WI38 (cell line): ENCODE measurements around the gene FUCA1.

Experiments used
- H3K4me3 ChIP-seq: 2 replicates; pipeline ENCODE4 v1.5.1; 2011; ENCODE audit warnings: low read depth, mild to moderate bottlenecking, control low read depth, low read length
- TF ChIP-seq, protein P1 (sequence below): IDR thresholded peaks from 2 replicates; pipeline ENCODE4 v1.5.1; 2012; ENCODE audit warnings: low read depth, mild to moderate bottlenecking, control low read depth, low read length

FUCA1 gene

DNA sequence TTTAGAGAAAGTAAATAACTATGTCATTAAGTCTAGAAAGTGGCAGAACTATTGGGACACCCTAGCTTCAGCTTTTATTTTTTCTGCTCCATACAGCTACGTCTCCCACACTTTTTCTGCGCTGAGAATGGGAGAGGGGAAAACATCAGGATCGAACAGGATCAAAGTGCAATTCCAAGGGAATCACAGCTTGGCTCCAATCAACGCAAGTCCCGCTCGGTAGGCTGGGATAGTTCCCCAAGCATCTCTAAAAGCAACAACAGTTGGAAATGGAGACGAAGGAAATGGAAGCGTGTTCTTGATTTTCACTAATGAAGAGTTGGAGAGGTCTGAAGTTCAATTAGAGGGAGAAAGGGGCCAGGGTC lies 43.4 kb downstream of the FUCA1 start:
- peak overlapping the region; percentile 97 for H3K4me3 ChIP-seq
- TF ChIP-seq, protein P1, sequence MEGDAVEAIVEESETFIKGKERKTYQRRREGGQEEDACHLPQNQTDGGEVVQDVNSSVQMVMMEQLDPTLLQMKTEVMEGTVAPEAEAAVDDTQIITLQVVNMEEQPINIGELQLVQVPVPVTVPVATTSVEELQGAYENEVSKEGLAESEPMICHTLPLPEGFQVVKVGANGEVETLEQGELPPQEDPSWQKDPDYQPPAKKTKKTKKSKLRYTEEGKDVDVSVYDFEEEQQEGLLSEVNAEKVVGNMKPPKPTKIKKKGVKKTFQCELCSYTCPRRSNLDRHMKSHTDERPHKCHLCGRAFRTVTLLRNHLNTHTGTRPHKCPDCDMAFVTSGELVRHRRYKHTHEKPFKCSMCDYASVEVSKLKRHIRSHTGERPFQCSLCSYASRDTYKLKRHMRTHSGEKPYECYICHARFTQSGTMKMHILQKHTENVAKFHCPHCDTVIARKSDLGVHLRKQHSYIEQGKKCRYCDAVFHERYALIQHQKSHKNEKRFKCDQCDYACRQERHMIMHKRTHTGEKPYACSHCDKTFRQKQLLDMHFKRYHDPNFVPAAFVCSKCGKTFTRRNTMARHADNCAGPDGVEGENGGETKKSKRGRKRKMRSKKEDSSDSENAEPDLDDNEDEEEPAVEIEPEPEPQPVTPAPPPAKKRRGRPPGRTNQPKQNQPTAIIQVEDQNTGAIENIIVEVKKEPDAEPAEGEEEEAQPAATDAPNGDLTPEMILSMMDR: no peak

DNA sequence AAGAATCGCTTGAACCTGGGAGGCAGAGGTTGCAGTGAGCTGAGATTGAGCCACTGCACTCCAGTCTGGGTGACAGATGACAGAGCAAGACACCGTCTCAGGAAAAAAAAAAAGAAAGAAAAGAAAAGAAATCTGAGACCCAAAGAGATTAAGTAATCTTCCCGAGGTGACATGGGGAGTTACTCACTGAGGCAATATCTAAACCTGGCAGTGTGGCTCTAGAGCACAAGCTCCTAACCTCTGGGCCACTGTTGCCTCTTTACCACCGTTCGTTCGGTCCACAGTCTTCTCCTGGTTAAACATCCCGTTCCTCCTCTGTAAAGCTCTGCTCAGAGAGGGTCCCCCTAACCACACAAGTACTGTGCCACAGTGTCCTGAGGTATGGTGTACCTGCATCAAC lies 44.3 kb downstream of the FUCA1 start:
- TF ChIP-seq, protein P1: no peak
- peak overlapping the region; percentile 97; the same call in 1 of the 2 replicates for H3K4me3 ChIP-seq

DNA sequence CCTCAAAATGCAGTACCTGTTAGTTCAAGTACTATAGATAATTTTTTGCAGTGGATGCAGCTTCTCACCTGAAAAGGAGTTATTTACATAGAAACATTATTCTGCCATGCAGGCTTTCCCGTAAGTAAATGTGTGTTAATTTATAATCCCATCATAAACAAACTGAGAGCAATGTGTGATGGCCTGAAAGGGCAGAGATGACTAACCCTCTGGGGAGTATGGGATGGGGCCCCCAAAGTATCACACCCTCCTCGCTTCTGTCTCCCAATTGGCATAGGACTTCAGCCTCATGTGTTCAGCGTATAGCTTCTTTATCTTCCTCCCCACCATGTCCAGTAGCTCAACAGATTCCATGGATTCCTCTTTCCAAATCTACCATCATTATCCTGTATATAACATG lies 50.5 kb downstream of the FUCA1 start:
- TF ChIP-seq, protein P1: no peak
- no peak overlapping the region for H3K4me3 ChIP-seq

DNA sequence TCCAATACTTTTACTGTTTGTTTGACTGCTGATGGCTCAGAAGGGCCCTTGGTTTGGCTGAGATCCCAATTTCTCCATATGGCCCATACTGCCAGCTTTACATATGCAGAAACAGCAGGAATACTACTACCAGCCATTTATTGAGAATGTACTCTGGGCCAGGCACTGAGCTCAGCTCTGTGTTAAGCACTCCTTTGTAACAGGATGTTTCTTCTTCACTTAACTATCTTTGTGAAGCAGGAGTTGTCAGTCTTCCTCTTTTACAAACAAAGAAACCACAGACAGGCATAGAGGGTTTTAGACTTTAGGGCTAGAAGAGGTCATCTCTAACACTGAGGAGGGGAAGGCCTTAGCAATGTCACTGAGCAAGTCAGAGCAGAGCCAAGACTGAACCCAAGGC lies 51.2 kb downstream of the FUCA1 start:
- TF ChIP-seq, protein P1: no peak
- H3K4me3 ChIP-seq: no peak overlapping the region

DNA sequence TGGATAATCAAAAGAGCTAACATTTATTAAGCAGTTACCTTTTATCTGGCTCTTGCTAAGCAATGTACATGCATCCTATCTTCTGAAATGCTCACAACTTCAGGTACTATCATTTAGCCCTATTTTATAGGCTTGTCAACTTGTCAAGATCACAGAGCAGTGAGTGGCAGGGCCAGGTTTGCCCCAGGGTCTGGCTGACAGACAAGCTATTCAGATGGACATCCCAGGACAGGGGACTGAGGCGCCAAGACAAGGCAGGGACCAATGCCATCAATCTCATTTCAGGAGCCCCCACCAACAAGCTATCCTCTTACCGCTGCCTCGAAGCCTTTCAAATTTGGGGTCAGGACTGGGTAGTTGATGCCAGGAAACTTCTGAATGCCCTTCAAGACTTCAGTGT lies 51.7 kb downstream of the FUCA1 start:
- TF ChIP-seq, protein P1: no peak

DNA sequence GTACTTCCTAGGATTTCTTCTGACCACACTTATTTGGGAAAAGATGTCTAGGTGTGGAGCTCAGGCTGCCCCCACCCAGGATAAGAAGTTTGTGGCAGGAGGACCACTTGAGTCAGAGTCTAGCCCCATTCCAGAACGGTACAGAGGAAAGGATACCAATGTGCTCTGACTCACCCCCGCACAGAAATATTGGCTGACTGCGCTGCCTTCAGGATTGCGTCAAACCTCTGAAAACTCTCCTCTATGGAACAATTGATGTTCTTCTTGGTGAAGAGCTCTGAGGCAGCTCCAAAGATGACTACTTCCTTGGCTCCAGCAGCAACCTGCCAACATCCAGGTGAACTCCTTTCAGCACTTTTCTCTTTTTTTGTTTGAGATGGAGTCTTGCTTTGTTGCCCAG lies 54.1 kb downstream of the FUCA1 start:
- TF ChIP-seq, protein P1: no peak
- H3K4me3 ChIP-seq: no peak overlapping the region

More for the DNA sequence above, 51.7 kb downstream of the FUCA1 start:
- no peak overlapping the region for H3K4me3 ChIP-seq

DNA sequence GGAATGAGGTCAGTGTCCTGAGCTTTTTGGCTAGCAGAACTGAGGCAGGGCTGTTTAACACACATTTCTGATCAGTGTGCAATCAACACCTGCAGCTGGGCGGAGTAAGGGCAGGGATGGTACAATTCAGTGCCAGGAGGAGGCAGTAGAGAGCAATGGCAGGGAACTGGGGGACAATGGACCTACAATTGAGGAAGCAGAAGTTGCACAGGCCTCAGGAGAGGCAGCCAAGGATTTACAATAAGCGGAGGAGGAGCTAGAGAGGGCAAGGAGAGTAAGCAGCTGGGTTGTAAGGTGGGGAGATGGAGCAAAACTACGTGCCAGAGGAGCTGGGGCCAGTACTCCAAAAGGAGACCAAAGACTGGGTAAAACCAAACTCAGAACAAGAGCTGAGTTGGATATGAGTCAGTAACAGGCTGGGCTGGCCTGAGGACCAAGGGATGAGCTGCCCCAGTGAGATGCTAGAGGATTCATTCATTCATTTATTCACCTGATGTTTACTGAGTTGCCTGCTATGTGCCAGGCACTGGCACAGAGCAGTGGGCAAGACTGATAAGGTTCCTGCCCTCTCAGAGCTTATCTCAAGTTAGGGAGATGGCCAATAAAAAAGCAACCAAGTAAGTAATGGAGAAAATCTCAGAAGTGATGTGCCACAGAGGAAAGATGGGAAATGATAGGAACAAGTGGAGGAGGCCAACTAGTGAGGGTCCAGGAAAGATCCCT lies 57.1 kb downstream of the FUCA1 start:
- no peak overlapping the region for H3K4me3 ChIP-seq
- TF ChIP-seq, protein P1: peak; percentile 69
